ENCODE results near the gene HCFC1. TPM values are rescaled to one million over a fixed set of nuclear protein-coding genes. Genes with fewer than 3 reads are reported as not detected.

Gene HCFC1
- total and polyA plus RNA-seq, 7 donors = 15.1 to 50.1 (median 33.1) TPM

- peaks cover 0 to 4% (median 0%) of the 10 kb centered on the region in 3 donors for H3K27me3 ChIP-seq (ENCODE audit: insufficient read depth in 3 of 3, low read length in 2 of 3)
- H3K4me1 ChIP-seq = no peaks in the 10 kb centered on the region
- H3K27ac ChIP-seq = no peak overlapping the region
- no peaks in the 10 kb centered on the region for H3K36me3 ChIP-seq (ENCODE audit: insufficient read depth in 1 of 2, low read depth in 1 of 2)
- ATAC-seq (no peak), DNase-seq (no peak)
- no peak for TF ChIP-seq CTCF (IDR thresholded peaks at IDR 0.05)
- no peaks in the 10 kb centered on the region for H3K9me3 ChIP-seq
- WGBS, 3 donors = 90 to 94% (median 93%) methylated on average over 8 of the region's 8 CpGs
- intact Hi-C loops (cut with DNase I) = no loop called here
- H3K4me3 ChIP-seq = no peak overlapping the region
Observed at GRCh38 chrX:153992180-153992579, 20.6 kb upstream of the HCFC1 start.

GRCh38 chrX:153991013-153991580 lies 19.5 kb upstream of the HCFC1 start:
- Histone ChIP-seq H3K4me1 (no peaks in the 10 kb centered on the region), H3K9me3 (no peaks in the 10 kb centered on the region), H3K27ac (no peak overlapping the region), H3K27me3 (ENCODE audit: insufficient read depth in 3 of 3, low read length in 2 of 3) (no peaks in the 10 kb centered on the region), H3K36me3 (ENCODE audit: insufficient read depth in 1 of 2, low read depth in 1 of 2) (no peaks in the 10 kb centered on the region), H3K4me3 (no peak overlapping the region)
- TF ChIP-seq CTCF (IDR thresholded peaks at IDR 0.05) = no peak
- ATAC-seq = no peak
- intact Hi-C loops (cut with DNase I) = no loop called here
- no peak for DNase-seq
- WGBS, 3 donors = 93 to 100% (median 99%) methylated on average over 3 of the region's 3 CpGs

- Histone ChIP-seq H3K4me1 (no peaks in the 10 kb centered on the region), H3K27me3 (ENCODE audit: insufficient read depth in 3 of 3, low read length in 2 of 3) (no peaks in the 10 kb centered on the region), H3K4me3 (no peak overlapping the region), H3K27ac (no peak overlapping the region), H3K36me3 (ENCODE audit: insufficient read depth in 1 of 2, low read depth in 1 of 2) (no peaks in the 10 kb centered on the region), H3K9me3 (no peaks in the 10 kb centered on the region)
- no peak for DNase-seq
- intact Hi-C loops (cut with DNase I) = no loop called here
- ATAC-seq = no peak
- no peak for TF ChIP-seq CTCF (IDR thresholded peaks at IDR 0.05)
- WGBS, 3 donors = 89 to 91% (median 89%) methylated on average over 14 of the region's 14 CpGs
Observed at GRCh38 chrX:153989973-153990655, 18.5 kb upstream of the HCFC1 start.

- ATAC-seq = no peak
- intact Hi-C loops (cut with DNase I) = no loop called here
- Histone ChIP-seq H3K36me3 (ENCODE audit: insufficient read depth in 1 of 2, low read depth in 1 of 2) (no peaks in the 10 kb centered on the region), H3K9me3 (no peaks in the 10 kb centered on the region), H3K27ac (no peak overlapping the region), H3K27me3 (ENCODE audit: insufficient read depth in 3 of 3, low read length in 2 of 3) (no peaks in the 10 kb centered on the region), H3K4me1 (no peaks in the 10 kb centered on the region), H3K4me3 (no peak overlapping the region)
- no peak for TF ChIP-seq CTCF (IDR thresholded peaks at IDR 0.05)
- no peak for DNase-seq
- WGBS, 3 donors = 79 to 86% (median 83%) methylated on average over 11 to 12 of the region's 12 CpGs
Observed at GRCh38 chrX:153988493-153988892, 16.9 kb upstream of the HCFC1 start.
